Neural progenitor cell (in vitro differentiated cells): ENCODE data around the gene SPRED2.

ENCODE experiments used
- CTCF ChIP-seq: fragments of 200-600 bp; sonication (generic); IDR thresholded peaks from 2 replicates; pipeline ENCODE4 v1.5.1; 2017; ENCODE audit warnings: antibody characterized with exemption, mild to moderate bottlenecking
- EZH2 ChIP-seq: fragments of 200-600 bp; sonication (generic); IDR thresholded peaks from 2 replicates; pipeline ENCODE4 v1.6.1; 2017; ENCODE audit warnings: antibody characterized with exemption, mild to moderate bottlenecking, moderate library complexity

GRCh38 chr2:65395621-65396347, 36.6 kb downstream of the SPRED2 start:
- TF ChIP-seq EZH2 = no peak
- TF ChIP-seq CTCF = no peak
